ENCODE data around the gene DMKN.
"Not testable (repeated sequence)": the region's sequence is repeated elsewhere in the genome, so short reads cannot be mapped to it uniquely, and the experiment has no call there.

The DMKN gene

DNA sequence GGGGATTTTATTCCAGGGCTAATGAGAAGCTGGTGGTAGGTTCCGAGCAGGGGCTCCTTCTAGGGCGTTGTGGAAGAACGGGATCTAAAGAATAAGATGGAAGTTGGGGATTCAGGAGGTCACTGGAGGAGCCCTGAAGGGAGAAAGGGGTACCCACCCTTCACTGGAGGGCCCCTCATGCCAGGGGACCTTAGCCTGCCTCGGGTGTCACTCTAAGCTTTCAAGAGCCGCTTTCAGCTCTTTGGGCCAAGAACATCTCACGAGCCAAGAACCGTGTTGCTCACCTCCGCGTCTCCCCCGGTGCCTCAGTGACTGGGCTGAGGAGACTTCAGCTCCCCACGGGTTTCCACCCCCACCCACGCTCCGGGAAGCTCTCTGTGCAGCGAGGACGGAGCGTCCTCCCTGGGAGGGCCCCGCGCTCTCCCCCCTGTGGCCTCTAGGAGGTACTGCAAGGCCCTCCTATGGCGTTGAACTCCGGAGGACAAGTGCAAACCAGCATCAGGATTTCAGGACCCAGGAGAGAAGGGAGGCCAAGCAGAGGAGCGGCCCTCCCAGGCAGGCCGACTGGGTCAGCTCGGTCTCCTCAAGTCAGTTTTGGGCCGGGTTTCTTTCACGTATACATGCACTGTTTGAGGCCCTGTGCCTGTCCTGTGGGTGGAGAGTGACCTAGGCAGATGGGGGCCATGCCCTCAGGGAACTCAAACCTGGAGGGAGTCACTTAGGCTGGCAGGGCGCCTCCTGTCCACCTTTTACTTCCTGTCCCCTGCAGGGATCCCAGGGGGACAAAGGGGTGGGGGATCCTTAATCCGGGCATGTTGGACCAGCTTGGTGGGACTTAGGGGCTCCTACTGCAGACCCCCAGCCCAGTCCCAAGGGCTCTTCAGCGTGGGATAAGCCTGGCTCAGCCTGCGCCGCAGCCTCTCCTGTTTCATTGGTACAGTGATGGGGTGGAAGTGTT, 18.1 kb downstream of the DMKN start:
- peak; percentile 34 to 69 for DNase-seq

DNA sequence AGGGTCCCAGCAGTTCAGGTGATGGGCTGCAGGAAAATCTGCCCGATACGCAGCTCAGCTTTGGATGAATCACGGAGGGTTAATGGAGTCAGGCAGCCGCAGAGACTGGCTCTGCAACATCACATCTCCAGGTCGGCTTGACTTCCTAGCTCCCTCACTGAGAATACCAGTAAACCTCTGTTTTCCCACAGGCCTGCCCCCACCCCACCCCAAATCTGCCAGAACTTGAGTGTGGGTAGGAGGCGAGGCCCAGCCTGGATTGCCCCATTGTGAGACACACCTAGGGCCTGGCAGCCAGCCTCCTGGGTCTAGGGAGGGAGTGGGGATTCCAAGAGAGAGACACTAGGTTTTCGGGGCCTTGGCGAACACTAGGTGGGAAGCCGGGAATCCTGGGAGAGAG, 19.5 kb downstream of the DMKN start:
- no peak for DNase-seq

DNA sequence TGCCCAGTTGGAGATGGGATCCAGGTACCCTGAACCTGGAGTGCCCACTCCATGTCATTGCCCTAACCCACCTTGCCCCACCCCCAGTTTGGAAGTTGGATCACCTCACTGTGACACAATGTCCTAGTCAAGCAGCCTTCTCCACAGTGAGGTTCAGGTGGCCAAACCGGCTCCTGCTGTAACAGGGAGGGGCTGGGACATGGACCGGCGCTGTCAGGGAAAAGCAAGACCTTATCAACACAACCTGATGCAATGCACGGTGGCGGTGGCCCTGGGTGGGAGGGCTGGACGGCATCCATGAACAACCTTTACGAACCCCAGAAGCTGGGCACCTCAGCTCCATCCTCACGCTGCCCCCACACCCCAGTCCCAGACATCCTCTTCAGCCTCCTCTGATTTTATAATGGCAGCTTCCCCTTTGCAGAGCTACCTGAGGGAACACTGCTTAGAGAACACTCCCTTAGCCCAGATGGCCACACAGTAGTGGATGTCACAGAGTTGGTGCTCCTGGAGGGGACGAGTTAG, 21.6 kb downstream of the DMKN start:
- no peak for DNase-seq

DNA sequence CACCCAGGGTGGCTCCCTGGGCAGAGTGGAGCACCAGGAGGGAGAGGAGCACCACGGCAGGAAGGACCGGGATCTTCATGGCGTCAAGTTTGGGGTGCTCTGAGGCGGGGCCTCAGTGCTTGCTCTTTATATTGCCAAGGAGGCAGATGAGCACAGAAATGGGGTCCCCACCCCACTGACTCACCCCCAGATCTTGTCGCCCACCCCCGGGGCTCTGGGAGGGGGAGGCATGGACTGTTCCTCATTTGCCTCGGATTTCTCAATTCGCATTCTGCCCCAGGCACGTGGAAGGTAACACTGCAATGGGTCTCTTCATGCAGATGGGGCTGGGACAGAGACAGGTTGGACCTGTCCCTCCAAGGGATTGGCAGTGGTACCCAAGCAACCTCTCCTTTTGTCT, 23.1 kb downstream of the DMKN start, which contains the start of gene KRTDAP:
Gene KRTDAP, minus strand, starts transcription at position 101 of the 400 bp plus-strand sequence. Its CDS starts 22 bp downstream, at position 79.
- DNase-seq, result no peak

DNA sequence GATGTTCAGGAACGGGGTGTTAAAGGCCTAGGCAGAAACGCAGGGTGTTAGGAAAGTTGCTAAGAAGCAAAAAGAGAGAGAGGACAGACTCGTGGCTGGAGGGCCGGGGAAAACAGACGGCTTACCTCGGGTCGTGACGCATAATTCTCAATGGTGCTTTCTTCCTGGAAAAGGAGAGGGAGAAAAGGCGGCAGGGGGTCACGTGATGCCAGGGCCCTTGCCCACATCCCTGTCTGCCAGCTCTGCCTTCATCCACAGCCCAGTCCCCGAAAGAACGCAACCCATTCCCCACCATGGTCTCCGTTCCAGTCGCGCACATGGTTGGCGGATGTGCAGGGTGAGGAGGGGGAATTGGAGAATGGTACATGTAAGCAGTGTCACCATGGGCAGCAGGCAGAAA, 24.8 kb downstream of the DMKN start:
- DNase-seq, result no peak

DNA sequence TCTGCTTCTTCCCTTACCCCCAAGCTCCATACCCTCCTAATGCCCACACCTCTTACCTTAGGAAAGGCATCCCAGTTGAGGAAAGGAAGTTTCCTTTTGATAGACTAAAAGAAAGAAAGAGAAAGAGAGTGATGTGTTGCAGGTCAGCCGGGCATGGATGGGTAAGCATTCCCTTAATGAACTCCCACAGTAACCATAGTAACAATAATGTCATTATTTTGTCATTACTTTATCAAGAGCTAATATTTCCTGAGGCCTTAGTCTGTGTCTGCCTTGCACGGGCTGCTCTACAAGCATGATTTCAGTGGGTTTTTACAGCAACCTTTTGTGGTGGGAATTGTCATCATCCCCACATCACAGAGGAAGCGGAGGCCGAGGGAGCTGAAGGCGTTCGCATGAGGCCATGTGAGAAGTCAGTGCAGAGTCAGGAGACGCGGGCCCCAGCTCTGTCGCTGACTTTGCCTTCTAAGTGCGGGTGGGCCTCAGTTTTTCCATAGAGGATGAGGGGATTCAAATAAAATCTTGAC, 25.7 kb downstream of the DMKN start:
- DNase-seq, result no peak

DNA sequence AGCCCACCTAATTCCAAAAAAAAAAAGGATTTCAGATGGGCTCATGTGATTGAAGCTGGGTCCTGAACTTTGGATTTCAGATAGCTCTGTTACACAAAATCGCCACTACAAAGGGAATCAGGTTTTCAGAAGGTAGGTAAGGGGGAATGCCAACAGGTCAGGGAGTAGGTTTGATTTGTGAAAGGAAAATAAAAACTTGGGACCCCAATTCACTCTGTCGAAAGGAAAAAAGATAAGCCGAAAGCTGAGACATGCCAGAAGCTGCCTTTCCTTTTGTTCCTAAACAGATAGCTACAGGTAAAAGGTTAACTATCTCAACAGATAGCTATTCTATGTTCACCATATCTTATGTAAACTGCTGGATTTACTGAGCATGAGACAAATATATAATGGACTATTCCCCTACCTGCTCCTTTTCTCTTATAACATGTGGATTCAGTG, 27.2 kb downstream of the DMKN start:
- no peak for DNase-seq

DNA sequence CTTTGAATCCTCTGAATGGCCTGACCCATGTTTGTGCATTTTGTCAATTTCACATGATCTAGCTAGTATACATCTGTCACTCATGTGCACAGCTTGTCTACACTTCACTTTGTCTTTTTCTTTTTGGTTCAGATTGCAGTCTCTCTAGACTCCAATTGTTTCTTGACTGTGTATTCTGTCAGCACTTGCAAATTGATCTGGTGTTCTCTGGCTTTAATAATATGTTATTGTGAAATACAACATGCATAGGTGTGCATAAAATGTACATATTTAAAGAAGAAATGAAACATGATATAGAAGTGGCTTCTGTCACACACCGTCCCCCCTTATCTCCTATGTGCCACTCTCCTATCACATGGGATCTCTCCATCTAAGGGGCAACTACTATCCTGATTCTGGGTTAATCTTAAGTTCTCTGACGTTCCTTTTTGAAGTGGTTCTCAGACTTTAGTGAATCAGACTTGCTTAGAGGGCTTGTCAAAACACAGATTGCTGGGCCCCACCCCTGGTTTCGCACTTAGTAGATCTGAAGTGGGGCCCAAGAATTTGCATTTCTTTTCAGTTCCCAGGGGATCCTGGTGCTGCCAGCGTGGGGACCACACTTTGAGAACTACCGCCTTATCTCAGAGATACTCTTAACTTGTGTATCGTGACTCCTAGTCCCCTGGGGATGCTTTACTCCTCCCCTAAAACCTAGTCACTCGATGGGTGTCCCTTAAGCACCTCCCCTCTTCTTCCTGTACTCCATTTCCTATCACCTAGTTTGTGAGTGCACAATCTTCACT, 29.0 kb downstream of the DMKN start:
- DNase-seq, result no peak

DNA sequence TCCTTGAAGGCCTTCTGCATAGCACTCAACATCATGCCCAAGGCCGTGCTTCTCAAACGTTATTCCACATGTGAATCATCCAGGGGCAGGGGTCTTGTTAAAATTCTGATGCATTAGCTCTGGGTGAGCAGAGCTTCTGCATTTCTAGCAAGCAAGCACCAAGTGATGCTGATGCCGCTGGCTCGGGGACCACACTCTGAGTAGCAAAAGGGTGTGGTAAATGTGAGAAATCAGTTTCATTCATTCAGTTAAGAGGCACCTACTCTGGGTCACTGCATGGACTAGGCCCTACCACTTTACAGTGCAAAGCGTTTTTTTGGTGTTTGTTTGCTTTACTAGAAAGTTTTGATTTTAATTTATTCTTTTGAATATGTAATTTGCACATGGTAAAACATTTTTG, 30.4 kb downstream of the DMKN start:
- no peak for DNase-seq

DNA sequence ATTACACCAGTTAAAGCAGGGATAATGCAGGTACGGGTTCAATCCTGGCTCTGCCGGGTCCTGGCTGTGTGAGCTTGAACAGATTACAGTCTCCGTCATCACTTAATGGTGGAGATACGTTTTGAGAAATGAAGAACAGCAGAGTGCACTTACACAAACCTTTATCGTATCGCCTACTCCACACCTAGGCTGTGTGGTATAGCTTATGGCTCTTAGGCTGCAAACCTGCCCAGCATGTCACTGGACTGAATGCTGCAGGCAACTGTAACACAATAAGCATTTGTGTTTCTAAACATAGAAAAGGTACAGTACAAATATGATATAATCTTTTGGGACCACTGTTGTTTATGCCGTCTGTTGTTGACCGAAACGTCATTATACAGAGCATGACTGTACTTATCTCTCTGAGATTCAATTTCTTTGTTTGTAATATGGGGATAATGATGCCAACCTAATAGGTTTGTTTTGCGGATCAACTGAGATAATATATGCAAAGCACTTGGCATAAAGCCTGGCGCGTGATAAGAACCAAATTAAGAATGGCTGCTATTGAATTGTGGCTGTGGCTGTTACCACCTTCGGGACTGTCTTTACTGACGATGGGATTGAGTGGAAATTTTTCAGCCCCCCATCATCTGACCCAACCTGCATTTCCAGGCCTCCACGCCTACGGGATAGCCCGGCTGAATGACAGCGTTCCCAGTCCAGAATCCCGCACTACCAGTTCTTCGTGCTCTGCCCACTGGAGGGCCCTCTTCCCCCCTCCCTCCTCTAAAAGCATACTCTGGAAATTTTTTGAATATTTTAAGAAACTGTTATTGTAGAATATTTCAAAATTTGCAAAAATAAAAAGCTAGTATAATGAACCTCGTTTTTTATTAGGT, 34.4 kb downstream of the DMKN start:
- DNase-seq, result no peak

DNA sequence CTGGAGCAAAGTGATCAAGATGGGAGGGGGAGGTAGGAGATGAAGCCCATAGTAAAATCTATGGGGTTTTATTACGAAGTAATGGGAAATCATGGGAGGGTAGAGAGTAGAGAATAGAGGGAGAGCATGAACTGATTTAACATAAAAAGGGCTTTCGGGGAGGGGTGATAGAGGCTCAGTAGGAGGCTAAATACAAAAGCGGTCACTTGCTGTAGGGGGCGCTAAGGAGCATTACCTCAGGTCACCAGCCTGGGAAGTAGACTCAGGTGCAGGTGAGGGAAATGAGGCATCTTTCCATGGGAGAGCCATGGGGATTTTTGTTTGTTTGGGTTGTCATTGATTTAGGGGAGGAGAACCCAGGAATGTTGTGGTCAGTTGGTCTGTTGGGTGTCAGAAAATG, 37.3 kb downstream of the DMKN start:
- DNase-seq, result no peak

DNA sequence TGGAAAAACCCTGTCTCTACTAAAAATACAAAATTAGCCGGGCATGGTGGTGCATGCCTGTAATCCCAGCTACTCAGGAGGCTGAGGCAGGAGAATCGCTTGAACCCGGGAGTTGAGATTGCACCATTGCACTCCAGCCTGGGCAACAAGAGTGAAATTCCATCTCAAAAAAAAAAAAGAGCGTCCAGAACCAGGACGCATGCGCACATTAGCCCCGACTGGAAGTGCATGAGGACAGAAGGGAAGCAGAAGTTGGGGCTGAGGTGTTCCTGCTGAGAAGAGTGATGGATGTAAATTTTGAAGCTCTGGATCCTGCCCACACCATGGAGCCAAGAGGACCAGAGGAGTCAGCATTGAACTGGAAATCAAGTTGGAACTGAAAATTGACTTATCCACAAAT, 38.9 kb downstream of the DMKN start:
- not testable (repeated sequence) for DNase-seq

DNA sequence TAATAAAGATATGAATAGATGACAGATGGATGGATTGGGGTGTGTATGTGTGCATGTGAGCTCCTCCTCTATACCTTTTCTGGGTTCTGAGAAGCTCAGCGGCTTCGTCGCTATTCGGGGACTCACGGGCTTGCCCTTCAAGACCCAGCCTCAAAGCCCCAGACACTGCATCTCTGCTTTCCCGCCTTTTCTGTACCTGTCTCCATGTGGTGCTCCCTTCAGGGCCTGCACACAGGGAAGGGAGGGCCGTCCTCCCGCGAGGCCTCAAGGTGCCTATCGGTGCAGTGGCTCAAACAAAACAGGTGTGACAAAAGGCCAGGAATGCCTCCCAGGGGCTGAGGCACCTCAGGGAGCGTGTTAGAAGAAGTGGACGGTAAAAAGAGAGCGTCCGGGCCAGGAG, 39.3 kb downstream of the DMKN start:
- no peak for DNase-seq

DNA sequence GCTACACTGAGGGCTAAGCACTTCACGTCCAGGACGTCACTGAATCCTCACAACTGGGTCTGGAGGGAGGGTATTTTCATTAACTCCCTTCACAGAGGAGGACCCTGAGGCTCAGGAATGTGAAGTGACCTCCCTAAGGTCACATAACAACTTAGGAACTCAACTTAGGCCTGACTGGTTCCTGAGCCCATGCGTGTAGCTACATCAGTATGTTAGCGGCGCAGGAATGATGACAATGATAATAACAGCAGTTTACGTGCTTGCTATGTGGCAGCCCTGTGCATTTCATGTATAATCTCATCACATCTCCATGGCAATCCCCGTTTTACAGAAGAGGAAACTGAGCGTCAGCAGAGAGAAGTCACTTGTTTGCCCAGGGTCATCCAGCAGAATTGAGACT, 41.5 kb downstream of the DMKN start:
- no peak for DNase-seq

DNA sequence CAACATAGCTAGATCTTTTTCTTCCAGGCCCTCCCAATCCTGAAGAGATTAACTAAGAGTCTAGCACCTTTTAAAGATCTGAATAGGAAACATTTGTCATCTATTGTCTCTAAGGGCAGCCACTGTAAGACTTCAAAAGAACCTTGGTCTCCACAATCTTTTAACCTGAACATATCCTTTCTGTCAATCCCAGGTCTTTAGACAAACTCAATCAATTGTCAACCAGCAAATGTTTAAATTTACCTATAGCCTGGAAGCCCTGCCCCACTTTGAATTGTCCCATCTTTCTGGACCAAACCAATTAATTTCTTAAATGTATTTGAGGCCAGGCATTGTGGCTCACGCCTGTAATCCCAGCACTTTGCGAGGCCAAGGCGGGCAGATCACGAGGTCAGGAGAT, 42.4 kb downstream of the DMKN start:
- DNase-seq, result not testable (repeated sequence)

DNA sequence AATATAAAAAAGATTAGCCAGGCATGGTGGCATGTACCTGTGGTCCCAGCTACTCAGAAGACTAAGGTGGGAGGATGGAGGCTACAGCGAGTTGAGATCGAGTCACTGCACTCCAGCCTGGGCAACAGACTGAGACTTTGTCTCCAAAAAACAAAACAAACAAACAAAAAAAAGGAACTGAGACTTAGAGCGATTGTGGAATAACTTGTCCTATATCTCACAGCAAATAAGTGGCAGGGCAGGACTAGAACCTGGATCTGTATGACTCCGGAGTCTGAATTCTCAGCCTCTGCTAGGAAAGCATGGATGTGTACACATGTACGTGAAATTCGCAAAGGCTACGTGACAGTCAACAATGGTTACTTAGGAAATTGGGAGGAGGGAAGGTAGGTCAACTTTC, 43.3 kb downstream of the DMKN start:
- no peak for DNase-seq

DNA sequence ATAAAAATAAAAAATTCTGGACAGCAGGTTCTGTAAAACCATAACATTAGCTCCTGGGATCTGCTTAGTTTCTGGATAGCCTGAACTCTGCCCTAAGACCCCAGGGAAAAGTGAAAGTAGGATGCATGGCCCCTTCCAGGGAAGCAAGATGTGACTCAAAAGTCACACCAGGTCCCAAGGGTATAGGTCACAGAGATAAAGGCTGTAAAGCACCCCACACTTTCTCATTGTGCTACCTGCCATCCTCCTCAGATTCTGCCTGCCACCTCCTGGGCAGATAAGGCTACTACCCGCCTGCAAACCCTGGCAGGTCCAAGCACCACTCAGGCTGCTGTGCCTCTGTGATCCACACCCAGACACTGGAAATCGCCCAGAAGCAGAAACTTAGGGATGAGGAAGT, 44.8 kb downstream of the DMKN start:
- peak in 1 of 2 experiments; percentile 8 for DNase-seq

DNA sequence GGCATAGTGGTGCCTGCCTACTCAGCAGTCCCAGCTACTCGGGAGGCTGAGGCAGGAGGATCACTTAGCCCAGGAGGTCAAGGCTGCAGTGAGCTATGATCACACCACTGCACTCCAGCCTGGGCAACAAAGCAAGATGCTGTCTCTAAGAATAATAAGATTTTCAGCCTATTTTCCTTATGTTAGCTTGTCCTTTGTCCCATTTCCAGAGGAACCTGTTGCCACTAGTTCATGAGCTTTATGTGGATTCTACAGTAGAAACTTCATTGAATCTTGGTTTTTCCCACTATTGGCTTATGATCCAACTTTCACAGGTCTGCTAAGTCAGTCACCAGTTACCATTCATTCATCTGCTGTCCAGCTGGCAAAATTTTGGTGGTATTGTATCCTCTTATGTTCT, 47.2 kb downstream of the DMKN start:
- DNase-seq, result no peak

DNA sequence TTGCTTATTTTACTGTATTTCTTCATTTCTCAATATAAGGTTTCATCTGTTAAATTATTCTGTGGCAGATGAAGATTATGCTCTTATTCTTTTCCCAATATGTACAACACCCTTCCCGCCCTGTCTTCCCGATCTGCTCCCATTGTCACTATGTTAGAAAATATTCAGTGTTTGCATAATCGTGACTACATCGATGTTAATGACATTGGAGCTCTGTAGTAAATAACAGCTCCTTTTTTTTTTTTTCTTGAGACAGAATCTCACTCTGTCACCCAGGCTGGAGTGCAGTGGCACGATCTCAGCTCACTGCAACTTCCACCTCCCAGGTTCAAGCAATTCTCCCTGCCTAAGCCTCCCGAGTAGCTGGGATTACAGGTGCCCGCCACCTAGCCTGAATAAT, 50.5 kb downstream of the DMKN start:
- not testable (repeated sequence) for DNase-seq

DNA sequence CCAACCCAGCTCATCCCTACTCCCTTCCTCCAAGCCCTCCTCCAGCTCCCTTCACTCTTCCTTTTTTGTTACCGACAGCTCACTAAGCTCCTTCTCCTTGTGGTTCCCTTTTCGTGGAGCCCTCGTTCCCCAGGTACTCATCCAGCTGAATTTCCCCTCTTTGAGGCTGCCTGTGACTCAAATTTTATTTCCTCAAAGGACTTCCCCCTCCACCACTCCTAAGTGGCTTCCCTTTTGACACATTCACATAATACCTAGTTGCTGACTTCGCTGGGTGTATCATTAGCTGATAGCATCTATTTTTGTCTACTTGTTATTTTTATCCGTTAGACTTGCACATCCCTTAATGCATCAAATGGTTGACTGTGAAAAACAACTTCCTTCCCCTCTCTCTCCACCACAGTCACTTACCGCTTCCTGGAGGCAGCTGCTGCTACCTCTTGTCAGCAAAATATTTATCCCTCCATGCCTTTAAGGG, 50.9 kb downstream of the DMKN start:
- no peak for DNase-seq

DNA sequence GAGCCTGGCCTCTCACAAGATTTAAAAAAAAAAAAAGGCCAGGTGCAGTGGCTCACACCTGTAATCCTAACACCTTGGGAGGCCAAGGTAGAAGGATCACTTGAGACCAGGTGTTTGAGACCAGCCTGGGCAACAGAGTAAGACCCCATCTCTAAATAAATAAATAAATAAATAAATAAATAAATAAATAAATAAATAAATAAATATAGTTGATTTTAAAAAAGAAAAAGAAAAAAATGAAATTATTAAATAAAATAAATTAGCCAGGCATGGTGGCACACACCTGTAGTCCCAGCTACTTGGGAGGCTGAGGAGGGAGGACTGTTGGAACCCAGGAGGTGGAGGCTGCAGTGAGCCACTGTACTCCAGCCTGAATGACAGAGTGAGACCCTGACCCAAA, 51.7 kb downstream of the DMKN start:
- not testable (repeated sequence) for DNase-seq

DNA sequence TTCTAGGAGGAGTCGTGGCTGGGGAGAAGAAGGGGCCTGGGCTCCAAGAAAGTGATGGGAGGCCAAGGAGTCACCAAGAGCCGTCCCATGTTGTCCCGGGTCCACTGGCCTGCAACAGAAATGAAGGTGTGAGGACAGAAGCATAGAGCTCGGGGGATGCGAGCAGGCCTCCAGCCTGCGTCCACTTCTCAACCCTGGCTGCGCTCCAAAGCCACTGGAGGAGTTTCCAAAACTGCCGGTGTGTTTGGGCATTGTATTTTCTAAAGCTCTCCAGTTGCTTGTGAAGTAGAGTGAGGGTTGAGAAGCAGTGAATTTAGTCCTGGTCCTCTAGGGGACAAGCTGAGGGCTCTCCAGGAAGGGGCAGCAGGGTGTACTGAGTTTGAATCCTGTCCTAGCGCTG, 52.4 kb downstream of the DMKN start:
- no peak for DNase-seq

Data from SHP77 (cell line).